ENCODE results near the gene SPATA46.
"Not testable (repeated sequence)": the region's sequence is repeated elsewhere in the genome, so short reads cannot be mapped to it uniquely, and the experiment has no call there.

The SPATA46 gene

DNA sequence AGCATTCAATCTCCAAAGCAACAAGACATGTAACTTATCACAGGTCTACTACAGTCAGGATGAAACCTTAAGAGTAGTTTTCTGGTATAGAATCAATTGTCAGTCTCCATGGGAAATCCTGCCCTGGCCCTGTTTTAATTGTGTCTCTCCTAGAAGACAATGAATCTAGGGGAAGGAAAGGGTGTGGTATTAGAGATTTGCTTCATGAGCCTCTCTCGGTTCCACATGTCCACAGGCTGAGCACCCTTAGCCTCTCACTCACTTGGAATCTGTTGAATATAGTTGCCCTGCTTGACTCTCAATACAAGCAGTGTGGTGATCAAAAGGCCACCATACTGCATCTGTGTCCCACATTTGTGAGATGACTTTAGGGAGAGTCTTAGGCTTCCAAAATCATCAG lies 17.7 kb downstream of the SPATA46 start:
- no peak for DNase-seq

DNA sequence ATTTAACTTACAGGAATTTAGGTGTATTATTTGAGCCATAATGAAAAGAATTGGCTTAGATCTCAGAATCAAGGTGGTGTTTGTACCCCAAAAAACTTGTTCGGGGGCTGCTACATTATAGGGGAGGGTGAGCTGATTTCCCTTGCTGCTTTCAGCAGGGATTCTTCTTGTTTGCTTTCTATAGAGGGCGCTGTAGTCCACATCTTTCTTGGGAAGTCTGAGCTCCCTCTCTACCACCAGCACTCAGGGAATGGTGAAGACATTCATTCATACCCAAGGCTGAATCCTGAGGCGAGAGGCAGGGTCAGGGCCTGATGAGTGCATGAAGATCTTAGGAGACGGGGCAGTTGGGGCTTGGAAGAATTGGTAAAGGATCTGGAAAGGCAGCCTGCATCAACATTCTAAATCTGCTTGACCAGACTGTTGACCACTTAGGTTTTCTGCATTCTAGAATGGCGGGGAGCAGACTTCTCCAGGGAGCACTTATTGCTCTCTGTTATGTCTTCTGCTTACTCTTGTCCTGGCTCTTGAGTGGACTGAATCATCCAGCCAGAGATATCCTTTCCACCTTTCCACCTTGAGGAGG lies 18.9 kb downstream of the SPATA46 start:
- DNase-seq: no peak

DNA sequence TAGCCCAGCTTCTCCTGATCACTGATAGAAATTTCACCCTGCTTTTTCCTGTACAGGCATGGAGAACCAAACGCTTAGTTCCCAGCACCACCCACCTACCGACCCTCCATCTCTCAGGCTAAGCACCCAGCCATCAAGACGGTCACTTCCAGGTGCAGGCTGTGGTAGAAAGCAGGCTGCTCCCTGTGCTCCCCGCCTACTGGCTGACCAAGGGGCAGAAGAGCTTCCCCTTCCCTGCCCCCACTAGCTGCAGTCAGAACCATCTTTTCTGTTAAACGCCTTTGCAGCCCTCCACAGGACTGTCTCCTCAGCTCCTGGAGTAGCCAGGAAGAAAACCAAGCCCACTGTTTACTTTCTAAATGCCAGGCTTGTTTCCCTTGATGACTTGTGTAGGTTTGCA lies 23.0 kb downstream of the SPATA46 start:
- no peak for DNase-seq

DNA sequence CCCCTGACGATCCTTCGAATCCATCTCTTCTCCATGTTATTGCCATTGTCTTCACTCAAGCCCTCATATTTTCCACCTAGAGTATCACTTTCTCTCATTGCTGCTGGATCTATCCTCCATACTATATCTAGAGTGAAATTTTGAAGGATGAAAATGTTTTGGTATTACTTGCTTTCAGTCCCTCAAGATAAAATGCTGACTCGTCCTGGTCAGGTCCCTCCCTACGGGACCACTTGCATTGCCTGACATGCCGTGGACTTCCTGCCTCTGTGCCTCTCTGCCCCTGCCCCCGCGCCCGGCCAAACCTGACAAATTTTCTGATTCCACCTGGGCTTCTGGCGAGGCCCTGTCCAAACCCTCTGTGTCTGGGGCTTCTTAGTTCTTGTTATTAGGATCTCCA lies 23.6 kb downstream of the SPATA46 start:
- DNase-seq: no peak

DNA sequence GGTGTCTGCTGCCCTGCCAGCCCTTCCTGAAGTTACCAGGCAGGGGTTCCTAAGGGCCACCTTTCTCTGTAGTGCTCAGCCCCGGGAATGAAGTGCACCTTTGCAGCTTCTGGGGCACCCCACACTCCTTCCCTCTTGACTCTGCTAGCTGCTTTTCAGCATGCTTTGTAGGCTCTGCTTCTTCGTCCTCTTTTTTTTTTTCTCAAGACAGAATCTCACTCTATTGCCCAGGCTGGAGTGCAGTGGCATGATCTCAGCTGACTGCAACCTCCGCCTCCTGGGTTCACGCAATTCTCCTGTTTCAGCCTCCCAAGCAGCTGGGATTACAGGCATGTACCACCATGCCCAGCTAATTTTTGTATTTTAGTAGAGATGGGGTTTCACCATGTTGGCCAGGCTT lies 24.8 kb downstream of the SPATA46 start:
- not testable (repeated sequence) for DNase-seq

DNA sequence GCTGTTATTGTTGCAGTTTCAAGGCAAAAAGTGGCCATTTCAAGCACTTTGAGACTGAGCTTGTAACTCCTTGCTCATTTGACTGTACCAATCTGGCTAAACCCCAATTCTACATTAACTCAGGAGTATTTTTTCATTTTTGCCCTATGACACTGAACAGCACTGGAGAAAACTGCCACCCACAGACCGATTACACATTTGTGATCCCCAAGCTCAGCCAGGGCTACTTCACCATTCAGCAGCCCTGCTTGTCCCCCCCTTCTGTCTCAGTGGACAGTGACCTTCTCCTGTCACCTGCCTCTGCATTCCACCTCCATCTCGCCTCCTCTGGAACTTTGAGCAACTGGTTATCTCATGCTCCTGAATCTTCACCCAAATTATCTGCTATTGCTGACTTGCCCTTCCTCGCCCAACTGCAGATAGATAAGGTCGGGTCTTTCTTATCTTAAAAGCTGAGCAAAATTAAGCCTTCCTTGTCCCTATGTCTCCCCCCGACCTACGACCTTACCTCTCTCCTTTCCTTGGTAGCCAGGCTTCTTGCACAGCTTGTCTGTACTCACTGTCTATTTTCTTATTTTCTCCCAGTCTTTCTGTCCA lies 25.3 kb downstream of the SPATA46 start:
- no peak for DNase-seq

DNA sequence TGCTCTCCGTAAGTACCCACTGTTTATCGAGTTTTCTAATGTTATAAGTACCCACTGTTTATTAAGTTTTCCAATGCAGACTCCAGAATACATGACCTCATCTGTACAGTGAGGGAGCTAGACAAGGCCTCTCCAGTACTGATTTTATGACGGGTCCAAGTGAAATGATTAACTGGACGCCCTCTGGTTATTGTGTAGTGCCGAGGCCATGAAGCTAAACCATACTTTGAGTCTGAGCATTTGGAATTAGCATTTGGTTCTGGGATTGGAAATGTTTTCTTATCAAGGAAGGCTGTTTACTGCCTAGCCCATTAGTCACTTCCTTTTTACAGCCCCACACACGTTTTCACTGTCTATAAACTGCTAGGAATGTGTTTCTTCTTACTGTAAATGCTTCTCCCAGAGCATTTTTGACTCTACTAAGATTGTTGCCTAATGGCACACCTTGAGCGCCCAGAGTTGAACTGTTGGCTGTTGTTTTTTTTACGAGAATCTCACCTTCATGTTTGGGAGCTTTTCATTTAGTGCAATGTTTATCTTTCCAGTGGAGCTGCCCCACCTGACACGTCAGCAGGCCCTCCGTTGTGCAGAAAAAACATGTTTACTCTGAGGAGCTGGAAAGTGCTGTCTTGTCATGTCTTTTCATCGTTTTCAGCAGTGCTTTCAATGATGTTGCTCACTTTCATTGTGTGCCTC lies 26.9 kb downstream of the SPATA46 start:
- DNase-seq: no peak

DNA sequence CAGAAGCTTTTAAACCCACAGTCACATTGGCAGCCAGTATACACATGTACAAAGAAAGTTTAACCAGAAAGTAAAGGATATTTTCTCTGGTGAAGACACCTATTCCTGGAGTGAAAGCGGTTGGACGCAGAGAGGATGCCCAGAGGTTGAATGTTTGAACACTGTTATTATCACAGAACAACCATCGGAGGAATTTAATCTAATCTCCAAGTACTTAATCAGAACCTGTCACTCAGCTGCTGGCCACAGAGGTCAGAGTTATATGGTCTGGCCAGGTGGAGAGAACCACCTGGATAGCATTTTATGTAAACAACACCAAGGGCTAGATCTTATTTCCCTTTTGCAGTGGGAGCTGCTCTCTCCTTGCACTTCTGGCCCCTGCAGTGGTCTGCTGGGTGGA lies 29.4 kb downstream of the SPATA46 start:
- DNase-seq: no peak

DNA sequence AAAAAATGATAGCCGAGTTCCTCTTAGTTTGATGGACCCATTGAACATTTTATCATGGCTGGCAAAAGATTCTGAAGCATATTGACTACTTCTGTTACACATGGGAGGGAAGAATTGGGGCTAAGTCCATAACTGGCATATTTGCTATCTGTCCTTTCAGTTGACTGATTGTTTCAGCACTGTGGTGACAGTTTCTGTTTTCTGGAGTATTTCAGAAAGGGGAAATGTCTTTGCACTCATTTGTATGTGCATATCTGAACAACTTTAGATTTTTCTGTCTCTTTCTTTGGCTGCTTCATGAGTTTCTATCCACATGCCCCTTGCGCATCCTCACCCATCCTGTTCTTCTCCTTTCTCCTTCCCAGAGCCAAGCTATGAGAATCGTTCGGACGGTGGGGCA lies 33.2 kb downstream of the SPATA46 start:
- no peak for DNase-seq

DNA sequence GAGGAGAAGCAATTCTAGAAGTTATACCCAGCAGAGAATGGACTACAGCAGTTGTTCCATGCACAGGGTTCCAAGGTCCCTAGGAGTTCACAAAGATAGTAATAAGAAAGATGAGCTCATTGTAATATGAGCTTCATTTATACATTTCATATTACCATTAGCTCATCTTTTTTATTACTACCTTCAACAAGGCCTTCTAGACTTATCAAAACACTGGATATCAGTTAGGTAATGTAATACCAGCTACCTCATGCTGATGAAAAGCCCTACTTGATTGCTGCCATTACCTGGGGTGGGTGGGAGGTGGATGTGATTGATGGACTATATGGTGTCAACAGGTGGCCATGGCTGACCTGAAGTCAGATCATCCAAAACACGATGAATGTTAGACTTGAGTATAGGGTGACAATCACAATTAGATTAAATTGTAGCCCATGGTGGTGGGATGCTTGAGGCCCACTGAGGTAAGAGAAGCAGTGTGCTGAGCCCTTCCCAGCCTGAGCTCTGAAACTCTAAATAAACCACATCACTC lies 34.1 kb downstream of the SPATA46 start:
- no peak for DNase-seq

DNA sequence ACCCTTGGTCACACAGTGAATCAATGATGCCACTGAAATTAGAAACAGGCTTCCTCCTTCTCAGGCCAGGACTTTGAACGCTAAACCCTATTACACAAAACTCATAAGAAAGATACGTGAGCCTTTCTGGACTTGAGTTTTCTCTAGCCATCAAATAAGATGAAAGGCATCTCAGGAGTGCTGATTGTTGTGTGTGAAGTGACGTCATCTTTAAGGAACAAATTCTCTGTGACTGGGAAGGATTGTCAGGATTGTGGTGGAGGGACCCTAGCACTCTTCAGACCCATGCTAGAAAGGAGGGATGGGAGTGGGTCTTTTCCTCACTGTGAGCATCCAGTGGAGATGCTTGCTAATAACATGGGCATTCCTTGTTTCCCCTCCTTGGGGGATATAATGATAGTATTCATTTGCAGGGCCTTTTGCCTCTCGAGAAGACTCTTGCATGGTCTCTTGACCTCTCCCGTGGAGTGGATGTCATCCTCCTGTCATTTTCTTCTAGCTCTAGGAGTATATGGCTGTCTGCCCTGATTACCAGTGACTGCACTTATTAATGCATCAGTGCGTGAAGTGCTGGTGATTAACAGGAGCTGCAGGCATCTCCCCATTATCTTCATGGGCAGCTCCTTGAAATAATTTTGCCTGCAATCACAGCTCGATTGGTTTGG lies 39.9 kb downstream of the SPATA46 start:
- DNase-seq: no peak

DNA sequence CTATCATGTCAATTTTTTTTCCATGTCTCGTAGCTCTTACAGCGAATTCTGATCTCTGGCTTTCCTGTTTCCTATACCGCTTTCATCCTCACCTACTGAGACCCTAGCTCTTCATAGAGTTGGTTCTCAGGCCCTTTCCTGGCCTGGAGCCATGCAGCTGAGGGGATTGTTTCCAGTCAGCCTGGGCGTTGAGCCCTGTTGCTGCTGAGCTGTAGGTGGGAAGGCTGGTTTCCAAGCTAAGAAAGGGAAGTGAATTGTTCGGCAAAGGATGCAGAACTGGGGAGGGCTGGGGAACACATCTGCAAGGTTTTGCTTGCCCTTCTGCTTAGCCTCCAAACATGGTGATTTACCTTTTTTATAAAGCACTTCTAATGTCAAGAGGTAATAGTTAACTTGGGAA lies 41.5 kb downstream of the SPATA46 start:
- peak in 5 of 56 donors; percentile 6 to 31 (median 11) for DNase-seq

DNA sequence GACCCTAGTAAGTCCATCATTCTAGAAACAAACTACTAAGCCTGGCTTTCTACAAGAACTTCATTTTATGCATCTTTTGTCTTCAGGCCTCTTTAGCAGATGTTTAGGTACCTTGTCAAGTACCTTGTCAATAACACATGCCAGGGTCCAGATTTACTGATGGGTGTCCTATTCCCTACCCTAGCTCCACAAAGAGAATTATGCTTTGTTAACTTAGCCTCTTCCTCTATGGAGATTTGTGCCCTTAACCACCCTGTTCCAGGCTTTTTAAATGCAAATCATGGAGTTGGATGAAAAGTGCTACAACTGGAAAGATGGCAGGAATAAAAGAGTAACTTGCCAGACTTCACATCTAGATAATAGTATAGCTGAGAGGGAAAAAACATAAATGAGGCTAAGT lies 42.7 kb downstream of the SPATA46 start:
- DNase-seq: no peak

DNA sequence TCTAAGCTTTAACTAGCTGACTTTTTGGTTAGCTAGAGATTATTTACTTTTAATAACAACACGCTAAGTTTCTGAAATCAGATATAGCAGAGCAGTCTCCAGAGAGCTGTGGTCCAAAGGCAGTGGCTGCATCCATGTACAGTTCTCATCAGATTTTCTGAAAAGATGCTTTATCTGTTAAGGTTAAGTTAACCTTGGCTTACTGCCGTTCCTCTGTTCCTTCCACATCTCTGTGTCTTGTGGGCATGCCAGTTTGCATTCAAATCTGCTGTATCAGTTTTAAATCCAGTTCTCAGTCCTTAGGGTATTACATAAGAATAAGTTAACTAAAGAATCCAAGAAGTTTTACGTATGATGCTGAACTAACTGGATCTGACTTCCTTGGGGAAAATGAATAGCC lies 46.8 kb downstream of the SPATA46 start:
- no peak for DNase-seq

DNA sequence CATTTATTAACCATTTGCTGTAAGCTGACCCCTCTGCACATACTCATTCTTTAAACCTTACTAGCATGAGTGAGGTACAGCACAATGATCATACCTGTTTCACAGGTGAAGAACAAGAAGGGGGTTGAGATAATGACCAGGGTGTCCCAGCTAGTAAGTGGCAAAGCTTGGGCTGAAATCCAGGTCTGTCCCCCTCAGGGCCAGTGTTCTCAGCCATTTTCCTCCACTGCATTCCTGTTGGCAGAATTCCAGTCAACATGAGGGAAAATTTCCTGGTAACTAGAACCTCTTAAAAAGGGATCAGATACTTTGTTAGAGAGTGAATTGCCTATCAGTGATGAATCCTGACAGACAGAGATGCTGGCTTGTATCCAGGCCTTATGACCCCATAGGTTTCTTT lies 48.1 kb downstream of the SPATA46 start:
- DNase-seq: no peak

DNA sequence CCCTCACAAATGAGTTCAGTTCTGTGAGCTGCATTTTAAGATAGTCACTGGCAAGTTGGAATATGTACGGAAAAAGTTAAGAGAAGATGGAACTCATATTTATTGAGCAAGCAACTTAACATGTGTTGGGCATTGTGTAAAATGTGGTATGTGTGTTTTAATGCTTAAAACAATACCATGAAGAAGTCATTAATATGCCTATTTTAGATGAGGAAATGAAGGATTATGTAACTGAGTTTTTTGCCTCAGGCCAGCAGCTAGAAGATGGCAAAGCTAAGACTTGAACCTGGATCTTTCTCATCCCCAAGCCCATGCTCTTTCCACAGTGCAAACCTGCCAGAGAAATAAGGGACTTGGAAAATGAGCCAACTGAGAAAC lies 48.9 kb downstream of the SPATA46 start:
- DNase-seq: no peak

DNA sequence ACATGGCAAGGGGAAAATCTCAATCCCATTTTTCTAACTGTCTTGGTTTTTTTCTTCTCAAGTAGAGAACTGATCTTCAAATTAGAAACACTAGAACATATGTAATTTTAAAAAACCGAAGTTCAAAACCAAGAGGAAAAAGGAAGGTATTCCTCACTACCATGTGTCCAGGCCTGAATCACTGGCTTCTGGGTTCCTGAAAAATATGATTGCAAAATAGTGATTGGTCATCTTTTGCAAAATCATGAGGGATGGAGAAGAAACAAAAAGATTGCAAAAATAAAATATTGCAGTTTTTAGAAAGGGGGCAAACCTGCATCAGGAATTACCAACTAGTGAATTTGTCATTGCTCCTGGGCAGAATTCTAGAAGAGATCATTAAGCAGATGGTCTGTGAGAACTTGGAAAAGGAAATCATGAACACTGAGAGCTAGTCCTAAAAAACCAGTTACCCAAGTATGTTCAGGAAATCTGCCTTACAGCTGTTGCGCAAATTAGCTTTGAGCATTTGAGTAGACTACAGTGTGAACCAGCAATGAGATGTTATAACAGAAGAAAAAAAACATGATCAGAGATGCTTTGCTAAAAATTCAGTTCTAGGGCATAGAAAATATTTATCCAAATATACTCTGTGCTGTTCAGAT lies 49.4 kb downstream of the SPATA46 start:
- DNase-seq: no peak

DNA sequence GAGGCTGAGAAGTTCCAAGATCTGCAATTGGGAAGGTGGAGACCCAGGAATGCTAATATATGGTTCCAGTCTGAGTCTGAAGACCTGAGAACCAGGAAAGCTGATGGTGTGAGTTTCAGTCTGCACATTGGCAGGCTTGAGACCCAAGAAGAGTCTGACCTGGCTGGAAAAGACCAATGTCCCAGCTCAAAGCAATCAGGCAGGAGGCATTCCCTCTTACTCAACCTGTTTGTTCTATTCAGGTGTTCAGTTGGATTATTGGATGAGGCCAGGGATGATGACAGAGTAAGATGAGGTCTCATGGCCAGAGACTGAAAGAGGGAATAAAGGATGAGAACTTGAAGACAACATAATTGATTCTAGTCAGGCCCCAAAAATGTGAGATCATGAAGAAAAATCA lies 50.1 kb downstream of the SPATA46 start:
- DNase-seq: no peak

DNA sequence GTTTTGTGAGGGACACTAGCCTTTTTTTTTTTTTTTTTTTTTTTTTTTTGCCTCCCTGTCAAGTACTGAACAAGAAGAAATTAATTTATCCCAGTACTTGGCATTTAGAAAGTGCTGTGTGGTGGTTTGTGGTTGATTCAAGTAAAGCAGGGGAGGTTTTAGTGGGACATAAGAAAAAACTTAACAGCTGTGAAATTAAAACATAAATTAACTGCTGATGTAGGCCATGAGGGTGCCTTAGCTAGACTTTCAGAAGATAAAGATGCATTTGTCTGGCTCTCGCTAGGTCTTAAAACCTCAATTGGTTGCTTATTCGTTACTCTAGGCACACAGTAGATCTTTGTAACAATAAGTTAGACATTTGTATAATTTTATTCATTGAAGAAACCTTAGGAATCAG lies 52.3 kb downstream of the SPATA46 start:
- no peak for DNase-seq

All from amygdala (tissue), 56 donors.